ENCODE measurements around the gene DSCAM. TPM values are rescaled to one million over a fixed set of nuclear protein-coding genes. Genes with fewer than 3 reads are reported as not detected.

The DSCAM gene
- total RNA-seq, 6 experiments from 2014 or later: 1.0 to 1.3 (median 1.1) TPM

DNA sequence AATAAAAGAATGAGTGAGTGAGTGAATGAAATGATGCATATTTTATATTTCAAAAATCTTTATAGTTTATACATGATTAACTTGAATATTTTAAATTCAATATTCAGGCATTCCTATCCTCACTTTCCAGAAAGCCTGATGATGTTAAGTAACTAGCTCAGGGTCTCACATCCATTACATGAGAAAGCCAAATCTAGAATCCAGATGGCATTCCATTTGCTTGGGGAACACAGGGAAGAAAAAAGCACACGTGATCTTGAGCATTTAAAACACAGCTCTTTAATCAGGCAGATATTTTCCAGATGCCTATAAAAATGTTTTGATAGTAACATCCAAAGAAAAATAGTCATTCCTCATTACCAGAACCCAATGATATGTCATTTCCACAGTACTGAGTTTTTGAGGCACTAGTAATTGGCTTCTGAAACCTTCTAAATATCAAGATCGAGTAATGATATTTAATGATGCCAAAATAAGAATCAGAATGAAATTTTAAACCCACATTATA, 291.9 kb downstream of the DSCAM start:
- Mint-ChIP-seq H3K36me3 (ENCODE audit: low read depth) (peaks cover 9% of the 10 kb centered on the region), H3K4me3 (no peak overlapping the region), H3K4me1 (ENCODE audit: low read depth) (no peaks in the 10 kb centered on the region), H3K27ac (no peak overlapping the region), H3K27me3 (ENCODE audit: insufficient read depth) (no peaks in the 10 kb centered on the region), H3K9me3 (peaks cover 7% of the 10 kb centered on the region)
- TF ChIP-seq, protein P1, sequence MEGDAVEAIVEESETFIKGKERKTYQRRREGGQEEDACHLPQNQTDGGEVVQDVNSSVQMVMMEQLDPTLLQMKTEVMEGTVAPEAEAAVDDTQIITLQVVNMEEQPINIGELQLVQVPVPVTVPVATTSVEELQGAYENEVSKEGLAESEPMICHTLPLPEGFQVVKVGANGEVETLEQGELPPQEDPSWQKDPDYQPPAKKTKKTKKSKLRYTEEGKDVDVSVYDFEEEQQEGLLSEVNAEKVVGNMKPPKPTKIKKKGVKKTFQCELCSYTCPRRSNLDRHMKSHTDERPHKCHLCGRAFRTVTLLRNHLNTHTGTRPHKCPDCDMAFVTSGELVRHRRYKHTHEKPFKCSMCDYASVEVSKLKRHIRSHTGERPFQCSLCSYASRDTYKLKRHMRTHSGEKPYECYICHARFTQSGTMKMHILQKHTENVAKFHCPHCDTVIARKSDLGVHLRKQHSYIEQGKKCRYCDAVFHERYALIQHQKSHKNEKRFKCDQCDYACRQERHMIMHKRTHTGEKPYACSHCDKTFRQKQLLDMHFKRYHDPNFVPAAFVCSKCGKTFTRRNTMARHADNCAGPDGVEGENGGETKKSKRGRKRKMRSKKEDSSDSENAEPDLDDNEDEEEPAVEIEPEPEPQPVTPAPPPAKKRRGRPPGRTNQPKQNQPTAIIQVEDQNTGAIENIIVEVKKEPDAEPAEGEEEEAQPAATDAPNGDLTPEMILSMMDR (IDR thresholded peaks at IDR 0.05): no peak
- DNase-seq: no peak

DNA sequence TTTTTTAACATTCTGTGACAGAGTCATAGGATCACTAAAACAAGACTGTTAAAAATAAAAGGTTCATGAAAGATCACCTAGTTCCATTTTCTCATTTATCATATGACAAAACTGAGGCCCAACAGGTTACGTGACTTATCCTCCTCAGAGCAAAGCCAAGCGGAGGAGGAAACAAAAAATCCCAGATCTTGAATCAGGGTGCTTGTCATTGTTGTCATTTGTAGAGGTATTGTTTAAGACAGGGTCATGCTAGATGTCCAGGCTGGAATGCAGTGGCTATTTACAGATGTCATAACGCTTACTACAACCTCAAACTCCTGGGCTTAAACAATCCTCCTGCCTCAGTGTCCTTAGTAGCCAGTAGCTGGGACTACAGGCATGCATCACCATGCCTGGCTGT, 293.2 kb downstream of the DSCAM start:
- H3K4me3 Mint-ChIP-seq: no peak overlapping the region
- peaks cover 7% of the 10 kb centered on the region for H3K9me3 Mint-ChIP-seq
- no peaks in the 10 kb centered on the region for H3K27me3 Mint-ChIP-seq (ENCODE audit: insufficient read depth)
- no peaks in the 10 kb centered on the region for H3K4me1 Mint-ChIP-seq (ENCODE audit: low read depth)
- no peak overlapping the region for H3K27ac Mint-ChIP-seq
- H3K36me3 Mint-ChIP-seq (ENCODE audit: low read depth): peaks cover 9% of the 10 kb centered on the region
- DNase-seq: no peak
- TF ChIP-seq, protein P1 (IDR thresholded peaks at IDR 0.05): no peak

DNA sequence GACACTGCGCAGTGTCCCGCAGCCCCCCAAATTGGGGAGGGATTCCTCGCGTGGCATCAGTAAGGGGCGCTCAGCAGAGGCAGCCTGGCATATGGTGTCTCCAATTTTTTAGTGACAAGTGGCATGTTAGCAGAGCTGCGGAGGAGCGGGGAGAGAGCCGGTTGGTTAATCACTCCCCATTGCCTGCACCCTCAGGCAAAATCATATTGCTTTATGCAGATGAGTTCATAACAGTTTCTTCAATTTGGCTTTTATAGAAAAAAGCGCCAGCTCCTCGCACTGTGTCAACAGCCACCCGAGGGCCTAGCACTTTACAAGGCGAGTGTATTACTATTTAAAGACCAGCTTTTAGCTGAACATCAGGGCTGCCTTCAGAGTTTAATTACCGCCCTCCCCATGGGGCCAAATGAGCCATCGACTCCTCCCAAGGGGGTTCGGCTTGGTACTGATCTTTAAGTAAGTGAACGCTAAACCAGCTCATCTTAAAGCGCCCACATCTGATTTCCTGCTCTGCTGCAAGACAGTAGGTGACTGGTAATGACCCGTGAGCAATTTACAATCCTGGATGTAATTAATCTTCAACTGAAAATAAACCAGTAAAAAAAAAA, 298.9 kb downstream of the DSCAM start:
- Mint-ChIP-seq H3K36me3 (ENCODE audit: low read depth) (peaks cover 13% of the 10 kb centered on the region; the same call in 1 of the 2 replicates), H3K27ac (no peak overlapping the region), H3K27me3 (ENCODE audit: insufficient read depth) (no peaks in the 10 kb centered on the region), H3K4me1 (ENCODE audit: low read depth) (peaks cover 5% of the 10 kb centered on the region; the same call in 1 of the 2 replicates), H3K4me3 (no peak overlapping the region; the same call in 1 of the 2 replicates), H3K9me3 (peaks cover 17% of the 10 kb centered on the region)
- no peak for DNase-seq
- TF ChIP-seq, protein P1 (IDR thresholded peaks at IDR 0.05): no peak

DNA sequence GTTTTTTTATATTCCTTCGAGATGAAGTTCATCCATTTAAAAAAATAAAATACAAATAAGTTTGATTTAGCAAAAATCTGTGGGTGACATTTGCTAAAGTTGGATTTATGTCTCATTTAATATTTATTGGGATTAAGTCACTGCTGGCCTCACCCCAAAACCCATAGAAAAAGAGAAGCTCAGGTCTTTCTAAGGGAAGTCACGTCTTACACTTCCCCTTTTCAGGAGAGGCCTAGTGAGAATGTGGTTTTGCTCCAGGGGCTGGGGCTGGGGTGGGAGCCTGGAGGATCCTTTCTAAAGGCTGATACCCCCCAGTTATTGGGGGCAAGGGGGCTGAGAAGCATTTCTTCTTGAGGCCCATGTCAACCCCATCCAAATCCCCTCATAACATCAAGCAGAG, 300.3 kb downstream of the DSCAM start:
- no peaks in the 10 kb centered on the region for H3K27me3 Mint-ChIP-seq (ENCODE audit: insufficient read depth)
- H3K9me3 Mint-ChIP-seq: peaks cover 17% of the 10 kb centered on the region
- H3K4me1 Mint-ChIP-seq (ENCODE audit: low read depth): peaks cover 5% of the 10 kb centered on the region; the same call in 1 of the 2 replicates
- no peak for DNase-seq
- TF ChIP-seq, protein P1 (IDR thresholded peaks at IDR 0.05): no peak
- H3K36me3 Mint-ChIP-seq (ENCODE audit: low read depth): peaks cover 13% of the 10 kb centered on the region; the same call in 1 of the 2 replicates
- no peak overlapping the region for H3K27ac Mint-ChIP-seq
- H3K4me3 Mint-ChIP-seq: no peak overlapping the region

DNA sequence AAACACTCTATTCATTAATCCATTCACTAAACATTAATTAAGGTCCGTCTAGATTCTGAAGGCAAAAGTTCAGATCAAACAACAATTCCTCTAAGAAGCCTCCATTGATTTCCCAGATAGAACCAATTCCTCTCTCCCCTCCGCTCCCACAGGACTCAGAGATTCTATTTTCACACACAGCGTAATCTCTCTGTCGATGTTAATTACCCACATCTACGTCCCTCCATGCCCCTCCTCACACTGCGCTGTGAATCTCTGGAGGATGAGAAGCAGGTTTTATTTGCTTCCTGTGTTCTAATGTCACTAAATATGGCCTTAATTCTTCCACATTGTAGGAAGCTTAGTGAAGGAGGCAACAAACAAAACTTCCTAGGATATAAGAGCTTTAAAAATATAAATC, 306.7 kb downstream of the DSCAM start:
- DNase-seq: no peak
- Mint-ChIP-seq H3K27ac (no peak overlapping the region), H3K36me3 (ENCODE audit: low read depth) (peaks cover 9% of the 10 kb centered on the region; the same call in 1 of the 2 replicates), H3K4me1 (ENCODE audit: low read depth) (no peaks in the 10 kb centered on the region), H3K27me3 (ENCODE audit: insufficient read depth) (peaks cover 1% of the 10 kb centered on the region; the same call in 1 of the 2 replicates), H3K4me3 (no peak overlapping the region), H3K9me3 (peaks cover 13% of the 10 kb centered on the region)
- TF ChIP-seq, protein P1 (IDR thresholded peaks at IDR 0.05): no peak

Data from HFFc6 (cell line).